Peyer's patch (tissue), 4 donors: ENCODE data around the gene TBC1D13. TPM values are rescaled to one million over a fixed set of nuclear protein-coding genes. Genes with fewer than 3 reads are reported as not detected.

Source experiments
- DNase-seq, 3 donors: peaks; one replicate each; pipeline ENCODE4 v3.0.0-alpha.2; 2017 to 2019
- H3K27ac ChIP-seq, 4 donors: fragments of 200-600 bp; sonication (generic); one replicate each; pipeline ENCODE4 v1.5.1; 2016 to 2019
- H3K27me3 ChIP-seq, 2 donors: fragments of 200-600 bp; sonication (generic); one replicate each; pipeline ENCODE4 v1.5.1; 2019
- H3K36me3 ChIP-seq, 3 donors: fragments of 200-600 bp; sonication (generic); one replicate each; pipeline ENCODE4 v1.5.1; 2016 to 2019
- H3K4me1 ChIP-seq, 4 donors: fragments of 200-600 bp; sonication (generic); one replicate each; pipeline ENCODE4 v1.5.1; 2016 to 2019
- H3K4me3 ChIP-seq, 4 donors: fragments of 200-600 bp; sonication (generic); 1 replicate in 3 of 4; 2 replicates in 1 of 4; pipeline ENCODE4 v1.5.1; 2016 to 2019; ENCODE audit warnings: mild to moderate bottlenecking in 1 of 4
- H3K9me3 ChIP-seq, 4 donors: fragments of 200-600 bp; sonication (generic); one replicate each; pipeline ENCODE4 v1.5.1; 2016 to 2019; ENCODE audit warnings: mild to moderate bottlenecking in 1 of 4
- POLR2A ChIP-seq, 2 donors: fragments of 450-650 bp; IDR thresholded peaks; one replicate each; pipeline ENCODE4 v1.5.1; 2017; ENCODE audit warnings: antibody characterized with exemption in 2 of 2, mild to moderate bottlenecking in 2 of 2, moderate library complexity in 2 of 2
- total RNA-seq, 4 donors: library from RNA; depleted of rRNA; stranded (reverse); fragments of >200 nt; gene quantifications; one replicate each; pipeline ENCODE4 v1.1.0, GENCODE V29; 2016
- TF ChIP-seq, protein P1 (sequence below), 6 experiments: fragments of 450-650 bp in 4 of 6; fragments of 200-600 bp in 2 of 6; sonication (generic) in 1 of 6; IDR thresholded peaks; one replicate each; pipeline ENCODE4 v1.5.1; 2017 to 2019; ENCODE audit warnings: antibody characterized with exemption in 6 of 6, mild to moderate bottlenecking in 3 of 6, moderate library complexity in 1 of 6

TBC1D13 gene
- total RNA-seq, 4 donors from 2014 or later, result 26.8 to 48.7 (median 45.7) TPM

- Histone ChIP-seq H3K27me3 (no peaks in the 10 kb centered on the region), H3K4me3 (no peak overlapping the region), H3K36me3 (peaks cover 0 to 51% (median 0%) of the 10 kb centered on the region in 3 donors), H3K9me3 (no peaks in the 10 kb centered on the region), H3K4me1 (no peaks in the 10 kb centered on the region), H3K27ac (no peak overlapping the region)
- DNase-seq, result no peak
- TF ChIP-seq, protein P1, sequence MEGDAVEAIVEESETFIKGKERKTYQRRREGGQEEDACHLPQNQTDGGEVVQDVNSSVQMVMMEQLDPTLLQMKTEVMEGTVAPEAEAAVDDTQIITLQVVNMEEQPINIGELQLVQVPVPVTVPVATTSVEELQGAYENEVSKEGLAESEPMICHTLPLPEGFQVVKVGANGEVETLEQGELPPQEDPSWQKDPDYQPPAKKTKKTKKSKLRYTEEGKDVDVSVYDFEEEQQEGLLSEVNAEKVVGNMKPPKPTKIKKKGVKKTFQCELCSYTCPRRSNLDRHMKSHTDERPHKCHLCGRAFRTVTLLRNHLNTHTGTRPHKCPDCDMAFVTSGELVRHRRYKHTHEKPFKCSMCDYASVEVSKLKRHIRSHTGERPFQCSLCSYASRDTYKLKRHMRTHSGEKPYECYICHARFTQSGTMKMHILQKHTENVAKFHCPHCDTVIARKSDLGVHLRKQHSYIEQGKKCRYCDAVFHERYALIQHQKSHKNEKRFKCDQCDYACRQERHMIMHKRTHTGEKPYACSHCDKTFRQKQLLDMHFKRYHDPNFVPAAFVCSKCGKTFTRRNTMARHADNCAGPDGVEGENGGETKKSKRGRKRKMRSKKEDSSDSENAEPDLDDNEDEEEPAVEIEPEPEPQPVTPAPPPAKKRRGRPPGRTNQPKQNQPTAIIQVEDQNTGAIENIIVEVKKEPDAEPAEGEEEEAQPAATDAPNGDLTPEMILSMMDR (IDR thresholded peaks at IDR 0.05), result no peak
- TF ChIP-seq POLR2A (IDR thresholded peaks at IDR 0.05), result no peak
Observed at GRCh38 chr9:128807827-128808226, 20.8 kb downstream of the TBC1D13 start.

- Histone ChIP-seq H3K4me3 (no peak overlapping the region), H3K27me3 (no peaks in the 10 kb centered on the region), H3K27ac (no peak overlapping the region), H3K4me1 (no peaks in the 10 kb centered on the region), H3K9me3 (no peaks in the 10 kb centered on the region), H3K36me3 (peaks cover 0 to 44% (median 0%) of the 10 kb centered on the region in 3 donors)
- TF ChIP-seq, protein P1 (IDR thresholded peaks at IDR 0.05), result no peak
- TF ChIP-seq POLR2A (IDR thresholded peaks at IDR 0.05), result no peak
- DNase-seq, result no peak
Observed at GRCh38 chr9:128808543-128808942, 21.5 kb downstream of the TBC1D13 start.

- peaks cover 0 to 38% (median 0%) of the 10 kb centered on the region in 3 donors for H3K36me3 ChIP-seq
Observed at GRCh38 chr9:128809036-128809599, 22.1 kb downstream of the TBC1D13 start.

GRCh38 chr9:128809831-128810230, 22.8 kb downstream of the TBC1D13 start:
- H3K4me1 ChIP-seq, result no peaks in the 10 kb centered on the region
- H3K27ac ChIP-seq, result no peak overlapping the region
- H3K9me3 ChIP-seq, result no peaks in the 10 kb centered on the region
- no peak for DNase-seq
- no peak for TF ChIP-seq POLR2A (IDR thresholded peaks at IDR 0.05)
- TF ChIP-seq, protein P1 (IDR thresholded peaks at IDR 0.05), result no peak
- peaks cover 0 to 33% (median 0%) of the 10 kb centered on the region in 3 donors for H3K36me3 ChIP-seq
- no peak overlapping the region for H3K4me3 ChIP-seq
- H3K27me3 ChIP-seq, result no peaks in the 10 kb centered on the region

More at GRCh38 chr9:128809036-128809599, 22.1 kb downstream of the TBC1D13 start:
- no peak for DNase-seq
- Histone ChIP-seq H3K4me3 (no peak overlapping the region), H3K4me1 (no peaks in the 10 kb centered on the region), H3K9me3 (no peaks in the 10 kb centered on the region), H3K27ac (no peak overlapping the region), H3K27me3 (no peaks in the 10 kb centered on the region)
- TF ChIP-seq POLR2A (IDR thresholded peaks at IDR 0.05), result no peak
- TF ChIP-seq, protein P1 (IDR thresholded peaks at IDR 0.05), result no peak

DNA sequence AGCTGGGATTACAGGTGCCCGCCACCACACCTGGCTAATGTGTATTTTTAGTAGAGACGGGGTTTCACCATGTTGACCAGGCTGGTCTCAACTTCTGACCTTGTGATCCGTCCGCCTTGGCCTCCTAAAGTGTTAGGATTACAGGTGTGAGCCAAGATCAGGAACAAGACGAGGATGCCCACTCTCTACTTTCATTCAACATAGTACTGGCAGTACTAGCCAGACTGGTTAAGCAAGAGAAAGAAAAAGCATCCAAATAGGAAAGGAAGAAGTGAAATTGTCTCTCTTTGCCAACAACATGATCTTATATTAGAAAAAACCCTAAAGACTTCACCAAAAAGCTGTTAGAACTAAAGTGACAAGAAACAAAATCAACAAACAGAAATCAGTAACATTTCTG, 23.8 kb downstream of the TBC1D13 start:
- Histone ChIP-seq H3K27me3 (no peaks in the 10 kb centered on the region), H3K36me3 (peaks cover 0 to 23% (median 0%) of the 10 kb centered on the region in 3 donors), H3K4me1 (no peaks in the 10 kb centered on the region), H3K27ac (no peak overlapping the region), H3K4me3 (no peak overlapping the region), H3K9me3 (no peaks in the 10 kb centered on the region)
- no peak for TF ChIP-seq POLR2A (IDR thresholded peaks at IDR 0.05)
- TF ChIP-seq, protein P1 (IDR thresholded peaks at IDR 0.05), result no peak
- no peak for DNase-seq
